HG03571 (cell line): ENCODE results near the gene PDE7B.
A peak's percentile ranks its signal among the peaks of the same experiment; 100 is the strongest.
"Not testable (repeated sequence)": the region's sequence is repeated elsewhere in the genome, so short reads cannot be mapped to it uniquely, and the experiment has no call there.

Source experiments
- ATAC-seq: cut with Tn5 transposase; IDR thresholded peaks from one replicate; pipeline ENCODE4 v1.9.1; 2021; ENCODE audit not compliant: unreplicated experiment

The PDE7B gene

DNA sequence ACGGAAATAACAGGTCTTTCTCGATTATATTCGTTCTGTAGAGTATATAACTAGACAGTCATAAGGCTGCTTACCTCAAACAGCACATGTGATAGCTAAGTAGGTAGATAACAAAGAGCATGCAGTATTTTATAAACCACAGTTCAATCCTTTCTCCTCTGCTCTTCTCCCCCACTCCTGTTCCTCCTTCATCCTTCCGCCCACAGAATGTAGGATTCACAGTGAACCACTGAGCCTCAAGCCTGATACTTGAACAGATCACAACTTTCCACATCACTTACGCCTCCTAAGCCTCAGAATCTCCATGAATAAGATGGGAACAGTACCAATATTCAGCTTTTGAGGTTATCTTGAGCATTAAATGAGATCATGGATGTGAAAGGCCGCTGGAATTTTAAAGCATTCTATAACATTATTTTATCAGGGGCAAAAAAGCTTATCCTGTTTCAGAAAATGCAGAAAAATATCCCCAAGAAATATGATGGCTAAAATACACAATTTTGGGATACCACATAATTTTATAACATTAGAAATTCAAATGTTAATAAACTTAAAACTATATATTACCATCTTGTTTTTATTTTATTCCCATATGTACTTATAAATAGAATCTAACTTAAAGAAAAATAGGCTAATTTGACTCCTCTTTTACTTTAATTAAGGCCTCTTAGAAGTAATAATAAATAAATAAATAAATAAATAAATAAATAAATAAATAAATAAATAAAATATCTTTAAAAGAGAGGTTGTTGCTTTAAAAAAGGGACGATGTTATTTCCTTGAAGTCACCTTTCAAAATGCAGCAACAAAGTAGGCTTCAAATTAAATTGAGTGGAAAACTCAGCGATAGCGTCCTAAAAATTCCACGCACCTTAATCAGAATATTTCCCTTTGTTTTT is 365.3 kb downstream of the PDE7B start:
- ATAC-seq = no peak

- not testable (repeated sequence) for ATAC-seq
These were observed 373.5 kb downstream of the PDE7B start for GRCh38 chr6:136224974-136225373.

DNA sequence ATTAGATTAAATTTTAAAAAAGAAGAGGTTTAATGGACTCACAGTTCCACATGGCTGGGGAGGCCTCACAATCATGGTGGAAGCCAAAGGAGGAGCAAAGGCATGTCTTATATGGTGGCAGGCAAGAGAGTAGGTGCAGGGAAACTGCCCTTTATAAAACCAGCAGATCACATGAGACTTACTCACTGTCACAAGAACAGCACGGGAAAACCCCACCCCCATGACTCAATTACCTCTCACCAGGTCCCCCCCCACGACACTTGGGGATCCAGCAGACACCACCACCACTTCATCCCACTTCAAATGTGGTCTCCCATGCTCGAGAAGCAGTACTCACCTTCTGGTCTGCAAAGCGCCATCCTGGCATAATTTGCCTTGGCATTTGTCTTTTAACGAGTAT is 374.0 kb downstream of the PDE7B start:
- no peak for ATAC-seq

- peak; percentile 85 for ATAC-seq
These were observed 374.6 kb downstream of the PDE7B start for GRCh38 chr6:136226027-136226673.

DNA sequence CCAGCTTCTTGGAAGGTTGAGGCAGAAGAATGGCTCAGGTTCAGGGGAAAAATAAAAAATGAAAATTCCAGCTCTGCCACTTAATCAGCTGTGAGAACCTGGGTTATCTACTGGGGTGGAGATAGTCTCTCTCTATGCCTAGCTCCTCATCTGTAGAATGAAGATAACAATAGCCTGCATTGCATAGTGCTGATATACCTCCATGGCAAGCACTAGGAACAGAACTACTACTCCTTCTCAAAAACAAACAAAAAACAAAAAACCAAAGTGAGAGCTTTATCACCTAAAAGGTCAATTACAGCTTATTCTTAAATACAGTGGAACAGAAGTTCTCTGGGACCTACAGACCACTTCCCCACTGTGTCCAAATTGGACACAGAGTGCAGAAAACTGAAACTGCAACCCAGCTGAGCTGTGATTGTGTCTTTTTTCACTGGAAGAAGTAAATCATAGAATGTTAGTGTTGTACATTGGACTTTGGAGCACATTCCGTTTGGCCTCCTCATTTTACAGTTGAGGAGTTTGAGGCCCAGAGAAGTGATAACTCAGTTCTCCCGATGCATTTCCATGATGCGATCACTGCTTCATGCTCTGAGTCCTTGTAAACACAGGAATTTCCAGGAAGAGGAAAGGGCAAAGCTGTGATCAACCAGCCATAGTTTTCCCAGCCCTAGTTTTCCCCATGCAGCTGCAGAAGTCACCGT is 375.3 kb downstream of the PDE7B start:
- ATAC-seq = no peak

DNA sequence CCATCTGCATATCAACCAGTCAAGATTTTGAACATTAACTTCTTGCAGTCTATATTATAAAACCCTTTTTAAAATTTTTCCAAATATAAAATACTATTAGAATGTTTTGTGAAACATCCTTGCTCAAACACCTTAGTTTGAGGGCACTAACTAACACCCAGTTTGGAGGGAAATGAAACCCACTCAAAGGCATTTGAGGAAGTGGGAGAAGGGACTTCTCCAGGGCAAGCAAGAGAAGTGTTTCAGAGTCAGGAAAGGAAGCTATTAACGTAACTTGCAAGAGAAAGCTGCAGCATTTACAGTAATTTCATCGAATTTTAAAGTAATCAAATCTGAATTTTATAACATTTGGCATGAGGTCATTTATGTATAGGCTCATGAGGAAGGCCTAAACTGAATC is 377.3 kb downstream of the PDE7B start:
- ATAC-seq = no peak

GRCh38 chr6:136230219-136230853 is 378.8 kb downstream of the PDE7B start:
- ATAC-seq = no peak

DNA sequence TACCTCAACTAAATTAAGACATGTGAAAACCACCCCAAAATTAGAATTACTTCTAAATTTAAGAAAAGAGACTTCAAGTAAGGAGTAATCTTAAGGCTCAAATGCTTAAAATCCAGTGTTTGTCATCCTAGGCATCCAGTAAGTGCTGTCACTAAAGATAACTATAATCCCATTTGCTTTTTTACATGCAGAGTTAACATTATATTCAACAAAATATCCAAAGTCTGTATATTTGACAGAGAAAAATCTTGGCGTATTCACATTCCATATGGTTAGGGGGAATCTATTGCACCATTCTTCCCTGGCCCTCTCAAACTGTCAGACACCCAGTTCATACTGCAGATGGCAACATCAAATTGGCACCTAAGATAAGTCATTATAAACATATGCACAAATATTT is 381.2 kb downstream of the PDE7B start:
- ATAC-seq = no peak

GRCh38 chr6:136235233-136235564 is 383.7 kb downstream of the PDE7B start:
- ATAC-seq = no peak

DNA sequence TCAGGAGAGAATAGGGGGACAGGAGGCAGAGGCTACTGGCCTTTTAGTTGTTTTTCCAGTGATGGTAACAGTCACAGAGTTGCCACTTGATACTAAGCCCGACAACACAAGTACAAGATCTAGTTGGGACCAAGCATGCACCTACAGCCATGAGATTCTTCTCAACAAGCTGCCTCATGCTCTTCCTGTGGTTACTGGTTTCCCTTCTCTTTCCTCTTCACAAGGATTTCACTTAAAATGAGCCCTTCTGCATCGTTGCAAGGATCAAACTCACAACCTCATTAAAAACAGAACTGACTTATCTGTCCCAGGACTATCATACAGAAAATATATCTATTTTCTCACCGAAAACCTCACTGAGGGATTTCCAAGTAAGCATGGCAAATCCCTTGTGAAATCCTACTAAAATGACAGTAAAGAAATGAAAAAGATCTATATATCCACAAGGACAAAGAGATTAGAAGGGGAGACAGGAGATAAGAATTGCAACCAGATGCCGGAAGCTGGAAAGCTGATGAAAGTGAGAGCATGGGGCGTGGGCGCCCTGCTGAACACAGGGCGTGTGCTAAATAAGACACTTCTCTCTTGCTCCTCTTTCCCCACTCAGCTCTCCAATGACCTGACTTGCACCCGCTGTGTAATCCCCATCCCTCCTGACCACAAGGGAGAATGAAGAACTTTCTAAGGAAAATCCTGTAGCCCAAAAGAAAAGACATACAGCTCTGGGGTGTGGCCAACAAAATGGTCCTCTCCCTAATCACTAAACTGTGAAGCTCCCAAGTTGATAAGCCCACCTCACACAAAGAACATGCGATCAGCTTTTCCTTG is 385.2 kb downstream of the PDE7B start:
- no peak for ATAC-seq

DNA sequence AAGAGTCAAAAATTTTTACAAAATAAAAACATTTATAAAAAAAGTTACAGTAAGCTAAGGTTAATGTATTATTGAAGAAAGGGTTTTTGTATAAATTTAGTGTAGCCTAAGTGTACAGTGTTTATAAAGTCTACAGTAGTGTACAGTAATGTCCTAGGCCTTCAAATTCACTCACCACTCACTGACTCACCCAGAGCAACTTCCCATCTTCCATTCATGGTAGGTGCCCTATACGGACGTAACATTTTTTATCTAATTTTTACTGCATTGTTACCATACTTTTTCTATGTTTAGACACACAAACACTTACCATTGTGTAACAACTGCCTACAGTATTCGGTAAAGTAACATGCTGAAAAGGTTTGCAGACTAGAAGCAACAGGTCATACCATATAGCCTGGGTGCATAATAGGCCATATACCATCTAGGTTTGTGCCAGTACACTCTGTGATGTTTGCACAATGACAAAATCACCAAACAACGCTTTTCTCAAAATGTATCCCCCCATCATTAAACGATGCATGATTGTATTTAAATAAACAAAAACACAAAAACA is 392.6 kb downstream of the PDE7B start:
- ATAC-seq = no peak
